ENCODE data around the gene ZNF827.

The ZNF827 gene, protein sequence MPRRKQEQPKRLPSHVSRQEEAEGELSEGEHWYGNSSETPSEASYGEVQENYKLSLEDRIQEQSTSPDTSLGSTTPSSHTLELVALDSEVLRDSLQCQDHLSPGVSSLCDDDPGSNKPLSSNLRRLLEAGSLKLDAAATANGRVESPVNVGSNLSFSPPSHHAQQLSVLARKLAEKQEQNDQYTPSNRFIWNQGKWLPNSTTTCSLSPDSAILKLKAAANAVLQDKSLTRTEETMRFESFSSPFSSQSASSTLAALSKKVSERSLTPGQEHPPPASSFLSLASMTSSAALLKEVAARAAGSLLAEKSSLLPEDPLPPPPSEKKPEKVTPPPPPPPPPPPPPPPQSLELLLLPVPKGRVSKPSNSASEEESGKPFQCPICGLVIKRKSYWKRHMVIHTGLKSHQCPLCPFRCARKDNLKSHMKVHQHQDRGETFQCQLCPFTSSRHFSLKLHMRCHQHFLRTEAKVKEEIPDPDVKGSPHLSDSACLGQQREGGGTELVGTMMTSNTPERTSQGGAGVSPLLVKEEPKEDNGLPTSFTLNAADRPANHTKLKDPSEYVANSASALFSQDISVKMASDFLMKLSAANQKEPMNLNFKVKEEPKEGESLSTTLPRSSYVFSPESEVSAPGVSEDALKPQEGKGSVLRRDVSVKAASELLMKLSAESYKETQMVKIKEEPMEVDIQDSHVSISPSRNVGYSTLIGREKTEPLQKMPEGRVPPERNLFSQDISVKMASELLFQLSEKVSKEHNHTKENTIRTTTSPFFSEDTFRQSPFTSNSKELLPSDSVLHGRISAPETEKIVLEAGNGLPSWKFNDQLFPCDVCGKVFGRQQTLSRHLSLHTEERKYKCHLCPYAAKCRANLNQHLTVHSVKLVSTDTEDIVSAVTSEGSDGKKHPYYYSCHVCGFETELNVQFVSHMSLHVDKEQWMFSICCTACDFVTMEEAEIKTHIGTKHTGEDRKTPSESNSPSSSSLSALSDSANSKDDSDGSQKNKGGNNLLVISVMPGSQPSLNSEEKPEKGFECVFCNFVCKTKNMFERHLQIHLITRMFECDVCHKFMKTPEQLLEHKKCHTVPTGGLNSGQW

DNA sequence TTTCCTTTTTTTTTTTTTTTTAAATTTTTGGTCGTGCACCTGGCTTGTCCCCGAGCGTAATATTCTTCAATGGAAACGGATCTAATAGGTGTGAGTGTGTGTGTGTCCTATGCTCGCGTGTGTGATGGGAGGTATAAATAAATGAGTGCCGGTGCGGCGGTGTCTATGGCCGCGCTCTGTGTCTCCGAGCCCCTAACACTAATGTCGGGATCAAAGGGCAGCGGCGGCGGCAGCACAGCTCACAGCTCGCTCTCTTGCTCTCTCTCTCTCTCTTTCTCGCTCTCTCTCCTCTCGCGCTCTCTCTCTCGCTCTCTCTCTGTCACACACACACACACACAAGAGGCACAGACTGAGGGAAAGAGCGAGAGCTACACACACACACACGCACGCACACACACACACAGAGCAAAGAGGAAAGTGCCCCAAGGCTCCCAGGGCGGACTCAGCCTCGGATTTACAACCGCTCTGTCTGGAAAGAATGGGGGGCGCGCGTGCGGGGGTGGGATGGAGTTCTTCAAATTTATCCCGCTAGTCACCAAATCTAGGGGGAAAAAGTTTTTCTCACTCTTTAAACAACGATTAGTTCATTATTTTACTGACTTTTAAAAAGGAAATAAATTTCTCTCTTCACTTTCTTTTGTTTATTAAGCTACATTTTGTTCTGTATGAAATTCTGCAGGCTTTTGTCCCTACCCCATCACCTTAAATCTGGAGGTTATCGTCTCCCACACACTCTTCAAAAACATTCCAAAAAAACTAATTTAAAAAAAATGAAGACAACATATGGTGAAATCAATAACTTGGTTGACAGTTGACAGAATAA lies at the start of gene ZNF827:
Gene ZNF827, minus strand, starts transcription at position 206 of the 823 bp plus-strand sequence. CDS start 416 bp downstream, outside the sequence.
- TF ChIP-seq, protein P1, sequence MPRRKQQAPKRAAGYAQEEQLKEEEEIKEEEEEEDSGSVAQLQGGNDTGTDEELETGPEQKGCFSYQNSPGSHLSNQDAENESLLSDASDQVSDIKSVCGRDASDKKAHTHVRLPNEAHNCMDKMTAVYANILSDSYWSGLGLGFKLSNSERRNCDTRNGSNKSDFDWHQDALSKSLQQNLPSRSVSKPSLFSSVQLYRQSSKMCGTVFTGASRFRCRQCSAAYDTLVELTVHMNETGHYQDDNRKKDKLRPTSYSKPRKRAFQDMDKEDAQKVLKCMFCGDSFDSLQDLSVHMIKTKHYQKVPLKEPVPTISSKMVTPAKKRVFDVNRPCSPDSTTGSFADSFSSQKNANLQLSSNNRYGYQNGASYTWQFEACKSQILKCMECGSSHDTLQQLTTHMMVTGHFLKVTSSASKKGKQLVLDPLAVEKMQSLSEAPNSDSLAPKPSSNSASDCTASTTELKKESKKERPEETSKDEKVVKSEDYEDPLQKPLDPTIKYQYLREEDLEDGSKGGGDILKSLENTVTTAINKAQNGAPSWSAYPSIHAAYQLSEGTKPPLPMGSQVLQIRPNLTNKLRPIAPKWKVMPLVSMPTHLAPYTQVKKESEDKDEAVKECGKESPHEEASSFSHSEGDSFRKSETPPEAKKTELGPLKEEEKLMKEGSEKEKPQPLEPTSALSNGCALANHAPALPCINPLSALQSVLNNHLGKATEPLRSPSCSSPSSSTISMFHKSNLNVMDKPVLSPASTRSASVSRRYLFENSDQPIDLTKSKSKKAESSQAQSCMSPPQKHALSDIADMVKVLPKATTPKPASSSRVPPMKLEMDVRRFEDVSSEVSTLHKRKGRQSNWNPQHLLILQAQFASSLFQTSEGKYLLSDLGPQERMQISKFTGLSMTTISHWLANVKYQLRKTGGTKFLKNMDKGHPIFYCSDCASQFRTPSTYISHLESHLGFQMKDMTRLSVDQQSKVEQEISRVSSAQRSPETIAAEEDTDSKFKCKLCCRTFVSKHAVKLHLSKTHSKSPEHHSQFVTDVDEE (CRISPR knock-in tag; IDR thresholded peaks at IDR 0.05): peak; percentile 42; the same call in 1 of the 2 replicates
- TF ChIP-seq TCF4 (CRISPR knock-in tag; IDR thresholded peaks at IDR 0.05; ENCODE audit: borderline replicate concordance): 0 out of 2 replicates have a peak, but pooled peaks have one; percentile 20
- TF ChIP-seq ZFP3 (CRISPR knock-in tag; IDR thresholded peaks at IDR 0.05): peak; percentile 20; the same call in 1 of the 2 replicates
- TF ChIP-seq TOX (CRISPR knock-in tag; IDR thresholded peaks at IDR 0.05; ENCODE audit: borderline replicate concordance): no peak
- peak; percentile 33 for ATAC-seq

DNA sequence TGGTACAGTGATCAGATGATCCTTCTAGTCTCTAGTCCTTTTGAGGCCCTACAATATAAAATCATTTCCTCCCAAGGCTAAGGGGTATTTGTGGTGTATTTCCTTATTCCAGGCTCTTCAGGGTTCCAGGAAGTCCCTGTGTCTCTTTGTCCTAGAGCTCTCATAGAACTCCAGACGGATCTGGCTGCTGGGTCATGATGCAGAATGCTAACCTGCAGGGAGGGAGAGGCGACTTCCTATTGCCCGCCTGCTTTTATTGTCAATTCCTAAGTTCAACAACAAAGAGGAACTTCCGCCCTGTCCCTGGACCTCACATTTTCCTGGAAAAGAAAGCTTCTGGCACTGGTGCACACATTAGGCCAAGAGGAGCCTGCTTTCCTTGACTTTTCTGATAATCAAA lies 45.9 kb upstream of the ZNF827 start:
- no peak for ATAC-seq
- TF ChIP-seq PPARA (CRISPR knock-in tag; IDR thresholded peaks at IDR 0.05; ENCODE audit: borderline replicate concordance) (no peak), ZFP30 (CRISPR knock-in tag; IDR thresholded peaks at IDR 0.05) (no peak), BACH2 (CRISPR knock-in tag; IDR thresholded peaks at IDR 0.05; ENCODE audit: borderline replicate concordance) (no peak), TCF4 (CRISPR knock-in tag; IDR thresholded peaks at IDR 0.05; ENCODE audit: borderline replicate concordance) (no peak), GLIS3 (CRISPR knock-in tag; IDR thresholded peaks at IDR 0.05) (no peak), TOX (CRISPR knock-in tag; IDR thresholded peaks at IDR 0.05; ENCODE audit: borderline replicate concordance) (no peak), ISL1 (CRISPR knock-in tag; IDR thresholded peaks at IDR 0.05) (no peak), SNAI2 (CRISPR knock-in tag; IDR thresholded peaks at IDR 0.05) (no peak), ARNTL (CRISPR knock-in tag; IDR thresholded peaks at IDR 0.05; ENCODE audit: borderline replicate concordance, low read depth) (no peak), CSDC2 (CRISPR knock-in tag; IDR thresholded peaks at IDR 0.05) (no peak), ZC3H10 (CRISPR knock-in tag; IDR thresholded peaks at IDR 0.05) (no peak), ZNF8 (CRISPR knock-in tag; IDR thresholded peaks at IDR 0.05) (no peak), ZNF565 (CRISPR knock-in tag; conservative IDR thresholded peaks at IDR 0.05; ENCODE audit: low read depth) (no peak)
- TF ChIP-seq, protein P2, sequence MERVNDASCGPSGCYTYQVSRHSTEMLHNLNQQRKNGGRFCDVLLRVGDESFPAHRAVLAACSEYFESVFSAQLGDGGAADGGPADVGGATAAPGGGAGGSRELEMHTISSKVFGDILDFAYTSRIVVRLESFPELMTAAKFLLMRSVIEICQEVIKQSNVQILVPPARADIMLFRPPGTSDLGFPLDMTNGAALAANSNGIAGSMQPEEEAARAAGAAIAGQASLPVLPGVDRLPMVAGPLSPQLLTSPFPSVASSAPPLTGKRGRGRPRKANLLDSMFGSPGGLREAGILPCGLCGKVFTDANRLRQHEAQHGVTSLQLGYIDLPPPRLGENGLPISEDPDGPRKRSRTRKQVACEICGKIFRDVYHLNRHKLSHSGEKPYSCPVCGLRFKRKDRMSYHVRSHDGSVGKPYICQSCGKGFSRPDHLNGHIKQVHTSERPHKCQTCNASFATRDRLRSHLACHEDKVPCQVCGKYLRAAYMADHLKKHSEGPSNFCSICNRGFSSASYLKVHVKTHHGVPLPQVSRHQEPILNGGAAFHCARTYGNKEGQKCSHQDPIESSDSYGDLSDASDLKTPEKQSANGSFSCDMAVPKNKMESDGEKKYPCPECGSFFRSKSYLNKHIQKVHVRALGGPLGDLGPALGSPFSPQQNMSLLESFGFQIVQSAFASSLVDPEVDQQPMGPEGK (CRISPR knock-in tag; IDR thresholded peaks at IDR 0.05; ENCODE audit: borderline replicate concordance): no peak
- TF ChIP-seq, protein P3, sequence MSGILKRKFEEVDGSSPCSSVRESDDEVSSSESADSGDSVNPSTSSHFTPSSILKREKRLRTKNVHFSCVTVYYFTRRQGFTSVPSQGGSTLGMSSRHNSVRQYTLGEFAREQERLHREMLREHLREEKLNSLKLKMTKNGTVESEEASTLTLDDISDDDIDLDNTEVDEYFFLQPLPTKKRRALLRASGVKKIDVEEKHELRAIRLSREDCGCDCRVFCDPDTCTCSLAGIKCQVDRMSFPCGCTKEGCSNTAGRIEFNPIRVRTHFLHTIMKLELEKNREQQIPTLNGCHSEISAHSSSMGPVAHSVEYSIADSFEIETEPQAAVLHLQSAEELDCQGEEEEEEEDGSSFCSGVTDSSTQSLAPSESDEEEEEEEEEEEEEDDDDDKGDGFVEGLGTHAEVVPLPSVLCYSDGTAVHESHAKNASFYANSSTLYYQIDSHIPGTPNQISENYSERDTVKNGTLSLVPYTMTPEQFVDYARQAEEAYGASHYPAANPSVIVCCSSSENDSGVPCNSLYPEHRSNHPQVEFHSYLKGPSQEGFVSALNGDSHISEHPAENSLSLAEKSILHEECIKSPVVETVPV (CRISPR knock-in tag; IDR thresholded peaks at IDR 0.05): no peak
- TF ChIP-seq, protein P4, sequence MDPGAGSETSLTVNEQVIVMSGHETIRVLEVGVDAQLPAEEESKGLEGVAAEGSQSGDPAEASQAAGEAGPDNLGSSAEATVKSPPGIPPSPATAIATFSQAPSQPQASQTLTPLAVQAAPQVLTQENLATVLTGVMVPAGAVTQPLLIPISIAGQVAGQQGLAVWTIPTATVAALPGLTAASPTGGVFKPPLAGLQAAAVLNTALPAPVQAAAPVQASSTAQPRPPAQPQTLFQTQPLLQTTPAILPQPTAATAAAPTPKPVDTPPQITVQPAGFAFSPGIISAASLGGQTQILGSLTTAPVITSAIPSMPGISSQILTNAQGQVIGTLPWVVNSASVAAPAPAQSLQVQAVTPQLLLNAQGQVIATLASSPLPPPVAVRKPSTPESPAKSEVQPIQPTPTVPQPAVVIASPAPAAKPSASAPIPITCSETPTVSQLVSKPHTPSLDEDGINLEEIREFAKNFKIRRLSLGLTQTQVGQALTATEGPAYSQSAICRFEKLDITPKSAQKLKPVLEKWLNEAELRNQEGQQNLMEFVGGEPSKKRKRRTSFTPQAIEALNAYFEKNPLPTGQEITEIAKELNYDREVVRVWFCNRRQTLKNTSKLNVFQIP (CRISPR knock-in tag; IDR thresholded peaks at IDR 0.05; ENCODE audit: borderline replicate concordance, low read depth): no peak
- TF ChIP-seq, protein P1 (CRISPR knock-in tag; IDR thresholded peaks at IDR 0.05): no peak
- TF ChIP-seq, protein P5, sequence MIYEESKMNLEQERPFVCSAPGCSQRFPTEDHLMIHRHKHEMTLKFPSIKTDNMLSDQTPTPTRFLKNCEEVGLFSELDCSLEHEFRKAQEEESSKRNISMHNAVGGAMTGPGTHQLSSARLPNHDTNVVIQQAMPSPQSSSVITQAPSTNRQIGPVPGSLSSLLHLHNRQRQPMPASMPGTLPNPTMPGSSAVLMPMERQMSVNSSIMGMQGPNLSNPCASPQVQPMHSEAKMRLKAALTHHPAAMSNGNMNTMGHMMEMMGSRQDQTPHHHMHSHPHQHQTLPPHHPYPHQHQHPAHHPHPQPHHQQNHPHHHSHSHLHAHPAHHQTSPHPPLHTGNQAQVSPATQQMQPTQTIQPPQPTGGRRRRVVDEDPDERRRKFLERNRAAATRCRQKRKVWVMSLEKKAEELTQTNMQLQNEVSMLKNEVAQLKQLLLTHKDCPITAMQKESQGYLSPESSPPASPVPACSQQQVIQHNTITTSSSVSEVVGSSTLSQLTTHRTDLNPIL (CRISPR knock-in tag; IDR thresholded peaks at IDR 0.05; ENCODE audit: low read depth): no peak
